ENCODE data around the gene HAPLN3. TPM values are rescaled to one million over a fixed set of nuclear protein-coding genes. Genes with fewer than 3 reads are reported as not detected.
A peak's percentile ranks its signal among the peaks of the same experiment; 100 is the strongest.

The HAPLN3 gene
- total RNA-seq, 6 experiments from 2014 or later, result 0.12 to 1.2 (median 0.25) TPM; not detected in 1

- intact Hi-C loops (cut with DNase I), result loop anchor here in 1 of 2 donors (5.0 kb wide), 1 partner anchor 107 kb away; no protein-coding TSS in a partner anchor
- no peaks in the 10 kb centered on the region for H3K9me3 ChIP-seq
- no peak for TF ChIP-seq CTCF (IDR thresholded peaks at IDR 0.05)
- no peak for TF ChIP-seq POLR2A (IDR thresholded peaks at IDR 0.05)
- no peaks in the 10 kb centered on the region for H3K4me1 ChIP-seq
- H3K4me3 ChIP-seq, result no peak overlapping the region
- ATAC-seq (no peak), DNase-seq (no peak)
- no peak overlapping the region for H3K27ac ChIP-seq
- 77% methylated on average over 3 of the region's 12 CpGs for WGBS (ENCODE audit: insufficient coverage, low coverage, low lambda C conversion rate, missing lambda C conversion rate)
- no peaks in the 10 kb centered on the region for H3K36me3 ChIP-seq
- no peaks in the 10 kb centered on the region for H3K27me3 ChIP-seq
These were observed 14.8 kb upstream of the HAPLN3 start for GRCh38 chr15:88909956-88910831.

GRCh38 chr15:88908697-88909621 lies 13.6 kb upstream of the HAPLN3 start:
- H3K4me1 ChIP-seq, result no peaks in the 10 kb centered on the region
- no peaks in the 10 kb centered on the region for H3K9me3 ChIP-seq
- H3K27ac ChIP-seq, result no peak overlapping the region
- no peak overlapping the region for H3K4me3 ChIP-seq
- 90% methylated on average over 6 of the region's 16 CpGs for WGBS (ENCODE audit: insufficient coverage, low coverage, low lambda C conversion rate, missing lambda C conversion rate)
- ATAC-seq, result no peak
- H3K27me3 ChIP-seq, result no peaks in the 10 kb centered on the region
- H3K36me3 ChIP-seq, result no peaks in the 10 kb centered on the region
- TF ChIP-seq POLR2A (IDR thresholded peaks at IDR 0.05) (no peak), CTCF (IDR thresholded peaks at IDR 0.05) (no peak)
- DNase-seq, result peak in 1 of 3 donors; percentile 46
- intact Hi-C loops (cut with DNase I), result loop anchor here in 1 of 2 donors (5.0 kb wide), 1 partner anchor 108 kb away; no protein-coding TSS in a partner anchor

GRCh38 chr15:88908123-88908522 lies 12.8 kb upstream of the HAPLN3 start:
- Histone ChIP-seq H3K27me3 (no peaks in the 10 kb centered on the region), H3K27ac (no peak overlapping the region), H3K4me1 (no peaks in the 10 kb centered on the region), H3K36me3 (no peaks in the 10 kb centered on the region), H3K9me3 (no peaks in the 10 kb centered on the region), H3K4me3 (no peak overlapping the region)
- ATAC-seq, result no peak
- intact Hi-C loops (cut with DNase I), result loop anchor here in 1 of 2 donors (5.0 kb wide), 1 partner anchor 109 kb away; no protein-coding TSS in a partner anchor
- WGBS (ENCODE audit: insufficient coverage, low coverage, low lambda C conversion rate, missing lambda C conversion rate), result 80% methylated on average over 3 of the region's 12 CpGs
- DNase-seq, result no peak
- TF ChIP-seq POLR2A (IDR thresholded peaks at IDR 0.05) (no peak), CTCF (IDR thresholded peaks at IDR 0.05) (no peak)

GRCh38 chr15:88907111-88907510 lies 11.8 kb upstream of the HAPLN3 start:
- ATAC-seq (no peak), DNase-seq (no peak)
- no peak overlapping the region for H3K27ac ChIP-seq
- no peaks in the 10 kb centered on the region for H3K4me1 ChIP-seq
- no peak overlapping the region for H3K4me3 ChIP-seq
- intact Hi-C loops (cut with DNase I), result loop anchor here in 1 of 2 donors (5.0 kb wide), 1 partner anchor 110 kb away; no protein-coding TSS in a partner anchor
- no peaks in the 10 kb centered on the region for H3K27me3 ChIP-seq
- no peak for TF ChIP-seq POLR2A (IDR thresholded peaks at IDR 0.05)
- TF ChIP-seq CTCF (IDR thresholded peaks at IDR 0.05), result no peak
- no peaks in the 10 kb centered on the region for H3K36me3 ChIP-seq
- H3K9me3 ChIP-seq, result no peaks in the 10 kb centered on the region
- WGBS (ENCODE audit: insufficient coverage, low coverage, low lambda C conversion rate, missing lambda C conversion rate), result no CpG with 5 or more reads among the region's 14 CpGs
